OCI-LY3 (cell line): Measurements from ENCODE around the gene SOX21.

Source experiments
- H2AFZ ChIP-seq: fragments of 200-600, 300-600 bp; shearing (Covaris generic); 2 replicates; pipeline ENCODE4 v1.6.0; 2014; ENCODE audit warnings: antibody characterized with exemption, low read depth, low read length
- H3K27ac ChIP-seq: fragments of 200-600, 300-600 bp; sonication (generic); 2 replicates; pipeline ENCODE4 v1.5.1; 2014; ENCODE audit warnings: mild to moderate bottlenecking, low read length, moderate library complexity, mixed read lengths
- H3K27me3 ChIP-seq: fragments of 200-600, 300-600 bp; sonication (generic); 2 replicates; pipeline ENCODE4 v1.6.1; 2014; ENCODE audit warnings: low read depth, low read length, mixed read lengths
- H3K36me3 ChIP-seq: fragments of 200-600, 300-600 bp; sonication (generic); replicated peaks from 2 replicates; pipeline ENCODE3; 2014; ENCODE audit warnings: low read depth, low read length, mixed read lengths
- H3K4me1 ChIP-seq: fragments of 300-600, 200-600 bp; sonication (generic); 2 replicates; pipeline ENCODE4 v1.6.1; 2014; ENCODE audit warnings: low read length, mixed read lengths
- H3K4me2 ChIP-seq: fragments of 200-600, 300-600 bp; sonication (generic); 2 replicates; pipeline ENCODE4 v1.6.1; 2014; ENCODE audit warnings: low read length, mixed read lengths
- H3K4me3 ChIP-seq: fragments of 300-600, 200-600 bp; sonication (generic); 2 replicates; pipeline ENCODE4 v1.5.1; 2014; ENCODE audit warnings: antibody characterized with exemption, mild to moderate bottlenecking, low read length, moderate library complexity
- H3K79me2 ChIP-seq: fragments of 300-600, 200-600 bp; shearing (Covaris generic); 2 replicates; pipeline ENCODE4 v1.6.1; 2014; ENCODE audit warnings: mild to moderate bottlenecking, low read length, mixed read lengths
- H3K9ac ChIP-seq: fragments of 300-600, 200-600 bp; shearing (Covaris generic); 2 replicates; pipeline ENCODE4 v1.6.0; 2014; ENCODE audit warnings: mild to moderate bottlenecking, low read length, moderate library complexity
- H3K9me3 ChIP-seq: fragments of 200-600, 300-600 bp; shearing (Covaris generic); 2 replicates; pipeline ENCODE4 v1.6.1; 2014; ENCODE audit warnings: low read length, mixed read lengths; ENCODE audit not compliant: insufficient read depth
- H4K20me1 ChIP-seq: fragments of 200-600, 300-600 bp; sonication (generic); 2 replicates; pipeline ENCODE4 v1.6.1; 2016; ENCODE audit warnings: low read length, mixed read lengths; ENCODE audit not compliant: insufficient read depth
- EZH2phosphoT487 ChIP-seq: fragments of 200-600 bp; shearing (Covaris generic); IDR thresholded peaks from 2 replicates; pipeline ENCODE4 v1.6.1; 2018; ENCODE audit warnings: antibody characterized with exemption, mixed run types, low read depth
- TF ChIP-seq, protein P1 (sequence below): fragments of 200-600, 300-600 bp; sonication (generic); IDR thresholded peaks from 2 replicates; pipeline ENCODE4 v1.5.1; 2014; ENCODE audit warnings: antibody characterized with exemption, low read length, low read depth

SOX21 gene

DNA sequence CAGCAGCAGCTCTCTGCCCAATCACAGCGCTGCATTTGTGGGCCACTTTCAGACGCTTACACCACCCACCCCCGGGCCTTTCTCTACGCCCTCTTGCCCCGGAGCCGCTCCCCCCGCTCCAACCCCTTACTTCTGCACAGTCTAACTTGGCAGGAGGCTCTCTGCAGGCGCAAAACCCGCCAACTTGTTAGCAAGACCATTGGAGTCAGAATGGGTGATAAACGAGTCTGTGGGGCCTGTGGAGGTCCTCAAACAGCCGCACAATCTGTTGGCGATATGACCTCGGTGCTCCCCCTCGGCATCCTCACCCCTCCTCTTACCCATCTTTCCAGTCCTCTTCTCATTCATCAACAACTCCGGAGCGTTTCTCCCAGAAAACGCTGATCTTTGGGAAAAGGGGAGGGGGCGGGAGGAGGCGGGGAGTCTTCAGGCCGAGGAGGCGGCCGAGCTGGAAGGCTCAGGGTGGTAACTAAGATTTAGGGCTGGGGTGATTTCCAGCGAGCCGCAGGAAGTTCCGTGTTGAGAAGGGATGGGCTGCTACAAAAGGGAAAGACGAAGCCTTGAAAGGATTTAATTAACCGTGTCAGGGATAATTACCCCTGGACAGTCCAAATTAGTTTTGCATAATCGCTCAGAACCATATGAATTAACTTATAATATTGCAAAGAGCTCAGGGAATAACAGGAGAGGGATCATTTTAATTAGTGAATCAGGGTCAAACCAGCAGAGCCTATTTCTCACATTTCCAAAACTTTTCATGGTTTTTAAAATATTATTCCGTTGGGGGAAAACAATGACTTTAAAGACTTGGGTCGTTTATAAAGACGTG, 4.1 kb downstream of the SOX21 start:
- Histone ChIP-seq H3K79me2 (no peaks in the 10 kb centered on the region), H3K4me3 (no peak overlapping the region)
- TF ChIP-seq, protein P1, sequence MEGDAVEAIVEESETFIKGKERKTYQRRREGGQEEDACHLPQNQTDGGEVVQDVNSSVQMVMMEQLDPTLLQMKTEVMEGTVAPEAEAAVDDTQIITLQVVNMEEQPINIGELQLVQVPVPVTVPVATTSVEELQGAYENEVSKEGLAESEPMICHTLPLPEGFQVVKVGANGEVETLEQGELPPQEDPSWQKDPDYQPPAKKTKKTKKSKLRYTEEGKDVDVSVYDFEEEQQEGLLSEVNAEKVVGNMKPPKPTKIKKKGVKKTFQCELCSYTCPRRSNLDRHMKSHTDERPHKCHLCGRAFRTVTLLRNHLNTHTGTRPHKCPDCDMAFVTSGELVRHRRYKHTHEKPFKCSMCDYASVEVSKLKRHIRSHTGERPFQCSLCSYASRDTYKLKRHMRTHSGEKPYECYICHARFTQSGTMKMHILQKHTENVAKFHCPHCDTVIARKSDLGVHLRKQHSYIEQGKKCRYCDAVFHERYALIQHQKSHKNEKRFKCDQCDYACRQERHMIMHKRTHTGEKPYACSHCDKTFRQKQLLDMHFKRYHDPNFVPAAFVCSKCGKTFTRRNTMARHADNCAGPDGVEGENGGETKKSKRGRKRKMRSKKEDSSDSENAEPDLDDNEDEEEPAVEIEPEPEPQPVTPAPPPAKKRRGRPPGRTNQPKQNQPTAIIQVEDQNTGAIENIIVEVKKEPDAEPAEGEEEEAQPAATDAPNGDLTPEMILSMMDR, result no peak
- TF ChIP-seq EZH2phosphoT487, result no peak

DNA sequence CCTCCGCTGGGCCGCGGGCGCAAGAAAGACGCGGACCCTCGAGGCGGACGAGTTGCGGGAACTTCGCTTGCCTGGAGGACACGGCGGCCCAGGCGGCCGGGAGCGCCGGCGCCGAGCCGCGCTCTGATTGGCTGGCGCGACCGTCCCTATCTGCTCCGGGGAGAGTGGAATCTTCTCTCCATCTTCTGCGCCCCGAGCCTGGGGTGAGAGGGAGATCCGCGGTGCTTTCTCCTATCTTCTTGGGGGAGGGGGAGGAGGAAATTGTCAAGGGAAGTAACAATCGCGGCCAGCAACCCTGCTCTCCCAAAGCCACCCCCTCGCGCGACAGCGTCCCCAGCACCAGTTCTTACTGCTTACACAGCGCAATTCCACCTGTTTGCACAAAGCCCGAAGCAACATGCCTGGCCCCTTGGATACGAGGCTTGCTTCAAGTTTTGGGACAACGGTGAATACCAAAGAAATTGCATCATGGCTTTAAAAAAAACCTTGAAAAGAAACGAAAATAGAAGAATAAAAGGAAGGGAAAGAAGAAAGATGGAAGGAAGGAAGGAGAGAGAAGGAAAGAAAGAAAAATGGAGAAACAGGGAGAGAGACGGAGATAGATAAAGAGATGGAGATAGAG, 4.8 kb downstream of the SOX21 start:
- Histone ChIP-seq H3K4me1 (no peaks in the 10 kb centered on the region), H3K36me3 (no peaks in the 10 kb centered on the region), H3K9me3 (no peaks in the 10 kb centered on the region), H3K27ac (no peak overlapping the region), H3K79me2 (no peaks in the 10 kb centered on the region), H3K27me3 (no peaks in the 10 kb centered on the region), H3K4me2 (no peak overlapping the region), H3K9ac (no peak overlapping the region), H2AFZ (no peak overlapping the region), H4K20me1 (no peaks in the 10 kb centered on the region), H3K4me3 (no peak overlapping the region)
- no peak for TF ChIP-seq EZH2phosphoT487
- TF ChIP-seq, protein P1, result no peak

More for the DNA sequence above, 4.1 kb downstream of the SOX21 start:
- H3K9ac ChIP-seq, result no peak overlapping the region
- no peaks in the 10 kb centered on the region for H3K9me3 ChIP-seq
- no peaks in the 10 kb centered on the region for H3K4me1 ChIP-seq
- no peak overlapping the region for H3K4me2 ChIP-seq
- no peak overlapping the region for H2AFZ ChIP-seq
- no peak overlapping the region for H3K27ac ChIP-seq
- H3K27me3 ChIP-seq, result no peaks in the 10 kb centered on the region
- H4K20me1 ChIP-seq, result no peaks in the 10 kb centered on the region
- no peaks in the 10 kb centered on the region for H3K36me3 ChIP-seq

DNA sequence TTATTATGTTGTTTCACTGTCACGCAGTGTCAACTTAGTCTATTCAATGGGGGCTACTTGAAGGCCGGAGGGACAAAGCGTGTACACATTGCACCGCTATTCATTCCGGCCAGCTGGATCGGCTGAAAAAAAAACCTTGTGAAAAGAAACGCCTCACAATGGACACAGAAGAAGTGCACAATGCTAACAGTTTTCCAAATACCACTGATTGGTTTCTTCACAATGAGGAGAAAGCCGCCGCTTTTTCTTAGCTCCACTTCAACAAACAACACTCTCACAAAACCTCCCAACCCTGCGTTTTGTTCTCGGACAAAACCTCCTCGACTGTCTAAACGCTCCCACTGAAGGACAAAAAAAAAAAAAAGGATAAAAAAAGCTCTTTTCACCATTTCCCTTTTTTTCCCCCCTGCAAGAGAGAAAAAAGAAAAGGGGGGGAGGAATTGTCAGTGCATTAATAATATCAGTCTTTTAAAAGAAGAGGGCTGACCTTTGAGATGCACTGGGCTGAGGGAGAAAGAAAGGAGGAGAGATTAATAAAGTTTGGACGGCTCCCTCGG, 5.4 kb downstream of the SOX21 start:
- H3K27ac ChIP-seq, result no peak overlapping the region
- H3K36me3 ChIP-seq, result no peaks in the 10 kb centered on the region
- TF ChIP-seq, protein P1, result no peak
- no peak for TF ChIP-seq EZH2phosphoT487
- no peaks in the 10 kb centered on the region for H3K9me3 ChIP-seq
- no peak overlapping the region for H3K9ac ChIP-seq
- H3K27me3 ChIP-seq, result no peaks in the 10 kb centered on the region
- no peak overlapping the region for H2AFZ ChIP-seq
- H3K4me2 ChIP-seq, result no peak overlapping the region
- H3K4me3 ChIP-seq, result no peak overlapping the region
- no peaks in the 10 kb centered on the region for H3K4me1 ChIP-seq
- H3K79me2 ChIP-seq, result no peaks in the 10 kb centered on the region
- no peaks in the 10 kb centered on the region for H4K20me1 ChIP-seq
